Left lobe of liver (tissue), 2 donors: ENCODE data around the gene KRT24. TPM values are rescaled to one million over a fixed set of nuclear protein-coding genes. Genes with fewer than 3 reads are reported as not detected.
A peak's percentile ranks its signal among the peaks of the same experiment; 100 is the strongest.

ENCODE experiments used
- ATAC-seq: fragments of 200-7000 bp; cut with Tn5 transposase; one replicate; pipeline ENCODE4 v1.9.1; 2020; ENCODE audit warnings: mild to moderate bottlenecking, moderate library complexity
- DNase-seq: peaks from one replicate; pipeline ENCODE4 v3.0.0-alpha.2; 2020; ENCODE audit warnings: low spot score
- total RNA-seq: library from RNA; stranded (reverse); gene quantifications from one replicate; pipeline ENCODE4 v1.2.1, GENCODE V29; 2021
- donor health status: DM: no; HTN: no; CAD: no; lungs with moderate emphysema.
- donor health status: DM: no; HTN: yes; CAD: no.

Gene KRT24
- total RNA-seq, 1 donor from 2014 or later = not detected

DNA sequence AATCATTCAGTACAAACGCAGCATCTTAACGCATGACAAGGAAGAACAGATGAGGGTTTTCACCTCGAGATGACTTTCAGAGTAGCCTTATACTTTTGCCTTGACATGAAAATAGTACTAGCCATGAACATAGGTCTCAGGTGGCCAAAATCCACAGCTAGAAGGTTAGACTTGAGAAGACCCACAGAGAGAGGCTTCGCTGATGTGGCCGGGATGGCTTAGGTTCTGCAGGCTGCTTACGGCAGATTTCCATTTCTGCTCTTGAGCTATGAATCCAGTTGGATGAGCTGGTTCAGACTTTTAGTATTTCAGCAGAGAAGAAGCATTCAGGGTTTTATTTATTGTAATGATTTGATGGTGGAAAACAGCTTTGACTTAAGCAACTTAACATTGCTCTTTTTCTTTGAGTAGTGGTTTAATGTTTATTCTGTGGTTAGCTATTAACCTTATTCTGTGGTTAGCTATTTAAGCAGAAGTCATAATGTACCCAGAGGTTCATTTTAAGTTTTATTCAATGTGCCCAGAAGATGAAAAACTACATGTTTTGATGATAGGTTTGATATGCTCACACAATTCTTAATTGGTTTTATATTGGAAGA lies 7.6 kb downstream of the KRT24 start:
- ATAC-seq = peak; percentile 84
- no peak for DNase-seq

- DNase-seq (no peak), ATAC-seq (no peak)
Observed at GRCh38 chr17:40694584-40694983, 9.0 kb downstream of the KRT24 start.

DNA sequence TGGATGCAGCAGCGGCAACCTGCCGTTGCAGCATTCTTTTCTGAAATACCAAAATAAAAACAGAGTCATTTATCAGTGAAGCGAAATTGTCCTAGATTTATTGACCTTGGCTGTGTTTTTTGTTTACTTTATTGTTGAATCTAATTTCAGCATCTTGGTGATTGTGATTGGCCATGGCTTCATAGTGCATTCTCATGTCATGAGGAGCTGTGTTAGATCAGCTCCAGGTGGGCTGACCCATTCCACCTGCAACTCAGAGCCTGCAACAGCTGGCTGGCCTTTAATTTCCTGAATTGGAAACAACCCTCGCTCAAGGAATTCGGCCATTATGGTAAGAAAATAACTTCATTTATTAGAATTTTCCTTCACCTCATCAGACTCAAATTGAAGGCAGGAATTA lies 16.4 kb downstream of the KRT24 start:
- DNase-seq (no peak), ATAC-seq (no peak)

DNA sequence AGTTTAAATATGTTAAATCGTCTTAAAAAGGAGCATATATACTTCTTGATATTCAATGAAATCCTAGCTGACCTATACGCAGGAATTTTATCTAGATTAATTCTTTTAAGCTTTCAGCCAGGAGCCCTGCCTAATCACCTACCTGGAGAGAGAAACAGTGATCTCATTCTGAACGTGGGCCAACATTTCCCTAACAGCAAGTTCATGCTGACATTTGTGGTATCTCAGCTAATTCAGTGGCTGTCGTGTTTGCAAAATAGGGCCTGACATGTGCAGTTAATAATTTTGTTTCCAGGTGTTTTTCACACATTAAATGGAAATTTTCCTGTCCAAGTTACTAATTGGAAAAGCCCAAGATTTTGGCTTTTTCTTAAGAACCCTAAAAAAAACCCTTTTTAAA lies 17.4 kb downstream of the KRT24 start:
- ATAC-seq = peak; percentile 75
- no peak for DNase-seq

- peak; percentile 62 for ATAC-seq
- no peak for DNase-seq
Observed at GRCh38 chr17:40680998-40681397, 22.6 kb downstream of the KRT24 start.

DNA sequence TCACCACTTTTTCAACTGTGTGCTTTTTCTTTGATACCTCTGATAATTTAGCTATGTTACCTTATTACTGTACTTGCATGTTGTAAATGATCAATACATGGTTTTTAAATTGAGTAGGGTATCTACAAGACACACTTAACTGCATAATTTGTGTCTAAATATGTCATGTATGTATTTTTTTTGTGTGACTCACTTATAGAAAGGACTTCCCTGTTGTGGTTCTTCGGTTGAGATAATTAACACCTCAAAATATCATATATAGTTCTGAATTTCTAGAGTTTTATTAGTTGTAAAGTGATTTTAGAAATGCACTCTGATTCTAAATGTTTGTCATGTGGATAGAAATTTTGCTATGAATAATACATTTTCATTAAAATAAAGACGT lies 24.0 kb downstream of the KRT24 start:
- DNase-seq (no peak), ATAC-seq (no peak)

GRCh38 chr17:40678902-40679522 lies 24.5 kb downstream of the KRT24 start:
- no peak for DNase-seq
- no peak for ATAC-seq

GRCh38 chr17:40675905-40676304 lies 27.6 kb downstream of the KRT24 start:
- no peak for ATAC-seq
- no peak for DNase-seq

DNA sequence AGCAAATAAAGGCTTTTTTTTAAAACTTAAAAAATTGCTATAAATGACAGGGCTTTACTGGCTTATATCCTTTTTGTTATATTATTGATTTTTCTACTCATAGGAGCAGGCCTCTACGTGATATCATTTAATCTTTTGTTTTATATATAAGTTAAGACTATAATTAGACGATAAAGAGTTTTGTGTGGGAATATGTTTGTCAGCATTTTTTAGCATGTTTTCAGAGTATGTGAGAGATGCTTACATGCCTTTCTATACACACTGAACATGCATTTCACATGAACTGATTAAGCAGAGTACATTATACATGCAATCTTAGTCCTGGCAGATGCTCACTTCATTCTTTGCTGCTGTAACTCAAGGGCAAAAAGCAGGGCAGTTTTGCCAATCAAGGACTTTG lies 30.9 kb downstream of the KRT24 start:
- ATAC-seq (no peak), DNase-seq (no peak)

- DNase-seq (no peak), ATAC-seq (peak; percentile 97)
Observed at GRCh38 chr17:40671282-40671681, 32.3 kb downstream of the KRT24 start.

DNA sequence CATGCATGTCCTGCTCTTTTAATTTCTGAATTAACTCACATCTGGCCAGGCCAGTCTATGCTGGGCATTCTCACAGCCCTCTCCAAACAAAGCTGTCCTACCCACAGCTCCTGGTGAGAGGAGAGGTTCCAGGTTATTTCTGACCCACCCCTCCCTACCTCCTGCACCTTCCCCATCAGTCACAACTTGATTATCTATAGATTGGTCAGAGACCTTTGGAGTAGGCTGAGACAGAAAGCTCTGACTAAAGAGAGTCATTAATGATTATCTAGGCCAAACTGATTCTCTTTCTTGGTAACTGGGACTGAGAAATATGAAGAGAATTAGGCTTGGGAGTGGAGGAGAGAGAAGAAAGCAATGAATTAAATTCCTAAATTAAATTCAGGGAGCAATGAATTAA lies 37.2 kb downstream of the KRT24 start:
- DNase-seq (no peak), ATAC-seq (peak; percentile 62)

GRCh38 chr17:40664582-40665333 lies 38.8 kb downstream of the KRT24 start, which contains the start of gene KRT222:
Gene KRT222 (minus strand): TSS chr17:40665177. CDS start chr17:40665099, 78 bp downstream.
- peak; percentile 89 for ATAC-seq
- DNase-seq = peak; percentile 50

- ATAC-seq (no peak), DNase-seq (no peak)
Observed at GRCh38 chr17:40663252-40663651, 40.3 kb downstream of the KRT24 start.

GRCh38 chr17:40659911-40660310 lies 43.6 kb downstream of the KRT24 start:
- ATAC-seq (no peak), DNase-seq (no peak)

- DNase-seq (no peak), ATAC-seq (no peak)
Observed at GRCh38 chr17:40658396-40658795, 45.2 kb downstream of the KRT24 start.

DNA sequence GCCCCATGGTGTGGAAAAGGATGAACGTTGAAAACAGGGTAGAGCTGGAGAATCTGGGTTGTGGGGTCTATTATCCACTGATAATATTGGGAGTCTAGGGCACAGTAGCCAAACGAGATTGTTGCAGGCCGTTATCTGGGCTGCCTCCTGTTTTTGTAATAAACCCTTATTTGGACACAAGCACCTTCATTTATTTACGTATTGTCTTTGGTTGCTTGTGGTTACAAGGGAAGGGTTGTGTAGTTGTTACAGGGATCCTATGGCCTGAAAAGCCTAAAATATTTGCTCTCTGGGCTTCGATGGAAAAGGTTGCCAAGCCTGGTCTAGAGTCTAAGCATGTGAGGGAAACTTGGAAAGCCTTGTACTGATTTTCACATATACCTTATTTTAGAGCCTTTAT lies 51.6 kb downstream of the KRT24 start:
- ATAC-seq (no peak), DNase-seq (no peak)

DNA sequence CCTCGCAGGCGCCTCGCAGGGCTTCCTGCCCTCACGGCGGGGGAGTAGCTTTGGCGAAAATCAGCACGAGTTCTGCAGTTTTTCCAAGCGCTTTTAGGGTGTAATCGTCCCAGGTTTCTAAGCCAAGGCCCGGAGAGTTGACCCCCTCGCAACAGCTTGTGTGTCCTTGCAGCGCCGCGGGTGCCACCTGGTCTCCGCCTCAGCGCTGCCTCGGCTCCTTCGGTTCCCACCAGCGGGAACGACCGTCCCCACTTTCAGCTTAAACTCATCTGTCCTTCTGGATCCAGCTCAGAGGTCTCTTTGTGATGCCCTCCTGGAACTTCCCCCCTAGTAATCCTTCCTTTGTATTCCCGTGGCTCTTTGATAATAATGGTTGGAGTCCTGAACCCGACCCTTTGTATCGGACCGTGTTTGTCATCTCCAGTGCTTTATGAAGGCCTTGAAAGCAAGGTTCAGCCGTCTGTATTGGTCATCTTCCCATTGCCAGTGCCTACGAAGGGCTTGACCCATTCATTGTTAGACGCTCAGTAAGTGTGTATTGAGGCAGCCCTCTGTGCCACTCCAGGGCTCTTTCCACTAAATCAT lies 55.1 kb downstream of the KRT24 start:
- no peak for DNase-seq
- peak; percentile 62 for ATAC-seq

Other genes with a start within 250 kb of the KRT24 start
- gene TNS4, start 202.1 kb downstream of the KRT24 start, total RNA-seq = 0.13 TPM
- 0.75 TPM for gene CCR7, start 138.3 kb downstream of the KRT24 start, total RNA-seq
- 28.3 TPM for gene SMARCE1, start 55.9 kb downstream of the KRT24 start, total RNA-seq
- gene KRT222, start 38.6 kb downstream of the KRT24 start, total RNA-seq = 2.4 TPM
- not detected for gene KRT25, start 51.6 kb upstream of the KRT24 start, total RNA-seq
- not detected for gene KRT26, start 68.4 kb upstream of the KRT24 start, total RNA-seq
- gene KRT27, start 78.8 kb upstream of the KRT24 start, total RNA-seq = not detected
- not detected for gene KRT28, start 96.2 kb upstream of the KRT24 start, total RNA-seq
- 12.2 TPM for gene KRT10, start 118.9 kb upstream of the KRT24 start, total RNA-seq
- gene KRT12, start 163.5 kb upstream of the KRT24 start, total RNA-seq = not detected
- gene KRT20, start 181.5 kb upstream of the KRT24 start, total RNA-seq = 0.40 TPM
- 0.13 TPM for gene KRT23, start 233.9 kb upstream of the KRT24 start, total RNA-seq